DMS 273 treated with DMSO at 0.1 percent for 48 hours (cell line): ENCODE data around the gene GTF3C4.

Source experiments
- DNase-seq: peaks from one replicate; lab custom pipeline; 2025; lab: John Stamatoyannopoulos, UW

GTF3C4 gene

GRCh38 chr9:132731230-132731629, 61.0 kb downstream of the GTF3C4 start:
- DNase-seq = no peak

DNA sequence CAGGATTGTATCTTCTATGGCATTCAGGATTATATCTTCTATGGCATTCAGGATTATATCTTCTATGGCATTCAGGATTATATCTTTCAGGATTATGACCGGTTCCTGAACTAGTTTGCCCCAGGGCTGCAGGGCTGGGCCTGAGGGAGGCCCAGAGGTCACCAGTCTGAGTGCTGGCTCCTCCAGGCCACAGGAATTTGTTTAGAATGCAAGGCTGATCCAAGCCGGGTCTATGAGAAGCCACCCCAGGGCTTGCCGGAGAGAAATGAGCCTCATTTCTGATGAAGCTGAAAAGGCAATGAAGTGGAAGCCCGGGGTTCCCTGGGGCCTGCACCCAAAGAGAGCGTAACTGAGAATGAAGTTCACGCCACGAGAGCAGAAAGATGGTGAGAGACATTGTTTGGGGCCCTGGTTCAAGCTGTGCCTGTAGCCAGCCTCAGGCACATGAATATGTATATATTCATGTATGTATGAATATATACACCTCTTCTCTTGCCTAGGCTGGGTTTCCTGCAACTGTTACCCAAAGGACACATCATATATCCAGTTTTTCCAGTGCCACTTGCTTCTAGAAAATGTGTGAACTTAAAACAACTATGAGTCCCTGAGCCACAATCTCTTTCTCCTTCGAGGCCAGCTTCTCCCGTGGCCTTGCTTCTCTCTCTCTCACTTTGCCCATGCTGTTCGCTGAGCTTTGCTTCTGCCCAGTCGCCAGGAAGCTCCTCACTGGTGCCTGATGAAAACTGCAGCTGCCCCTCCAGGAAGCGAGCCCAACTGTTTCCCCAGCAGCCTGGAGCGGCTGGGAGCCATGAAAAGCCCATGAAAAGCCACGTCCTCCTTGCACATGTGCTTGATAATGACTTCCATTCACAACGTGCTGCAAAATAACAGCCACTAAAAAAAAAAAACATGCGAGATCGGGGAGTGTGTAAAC, 62.3 kb downstream of the GTF3C4 start:
- DNase-seq = no peak

- no peak for DNase-seq
These were observed 63.1 kb downstream of the GTF3C4 start for GRCh38 chr9:132733260-132733815.

GRCh38 chr9:132739710-132740310, 69.5 kb downstream of the GTF3C4 start:
- DNase-seq = no peak

- DNase-seq = no peak
These were observed 70.5 kb downstream of the GTF3C4 start for GRCh38 chr9:132740526-132741309.

- no peak for DNase-seq
These were observed 72.6 kb downstream of the GTF3C4 start for GRCh38 chr9:132742821-132743311.

GRCh38 chr9:132743931-132744479, 73.7 kb downstream of the GTF3C4 start:
- no peak for DNase-seq
